ENCODE data around the gene STARD13. TPM values are rescaled to one million over a fixed set of nuclear protein-coding genes. Genes with fewer than 3 reads are reported as not detected.
A peak's percentile ranks its signal among the peaks of the same experiment; 100 is the strongest.

STARD13 gene
- total and polyA plus RNA-seq, 8 donors: 7.8 to 29.4 (median 16.2) TPM

DNA sequence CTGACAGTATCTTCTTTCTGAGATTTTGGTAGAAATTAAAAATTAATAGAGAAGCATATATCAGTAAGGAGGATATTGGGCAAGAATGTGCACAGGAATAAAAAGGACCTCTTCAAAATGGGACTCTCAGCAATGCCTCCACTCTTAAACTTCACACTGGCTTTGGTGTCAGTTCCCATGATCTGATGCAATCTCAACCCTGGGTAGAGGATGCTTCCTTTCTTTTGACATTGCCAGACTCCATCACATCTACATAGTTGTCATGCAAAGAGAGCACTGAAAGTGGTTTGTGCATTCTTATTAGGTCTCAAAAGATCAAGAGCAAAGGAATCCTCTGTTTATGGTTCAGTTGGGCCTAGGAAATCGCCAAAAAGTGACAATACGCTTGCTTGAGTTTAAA, 26.3 kb downstream of the STARD13 start:
- Histone ChIP-seq H3K9me3 (no peaks in the 10 kb centered on the region), H3K36me3 (no peaks in the 10 kb centered on the region), H3K27me3 (no peaks in the 10 kb centered on the region), H3K4me1 (peaks cover 0 to 13% (median 4%) of the 10 kb centered on the region in 3 donors), H3K4me3 (no peak overlapping the region), H3K27ac (peak overlapping the region in 1 of 4 donors; percentile 2)
- ATAC-seq: no peak
- WGBS, 2 donors: 93 to 96% methylated on average over 2 of the region's 2 CpGs
- TF ChIP-seq, protein P1, sequence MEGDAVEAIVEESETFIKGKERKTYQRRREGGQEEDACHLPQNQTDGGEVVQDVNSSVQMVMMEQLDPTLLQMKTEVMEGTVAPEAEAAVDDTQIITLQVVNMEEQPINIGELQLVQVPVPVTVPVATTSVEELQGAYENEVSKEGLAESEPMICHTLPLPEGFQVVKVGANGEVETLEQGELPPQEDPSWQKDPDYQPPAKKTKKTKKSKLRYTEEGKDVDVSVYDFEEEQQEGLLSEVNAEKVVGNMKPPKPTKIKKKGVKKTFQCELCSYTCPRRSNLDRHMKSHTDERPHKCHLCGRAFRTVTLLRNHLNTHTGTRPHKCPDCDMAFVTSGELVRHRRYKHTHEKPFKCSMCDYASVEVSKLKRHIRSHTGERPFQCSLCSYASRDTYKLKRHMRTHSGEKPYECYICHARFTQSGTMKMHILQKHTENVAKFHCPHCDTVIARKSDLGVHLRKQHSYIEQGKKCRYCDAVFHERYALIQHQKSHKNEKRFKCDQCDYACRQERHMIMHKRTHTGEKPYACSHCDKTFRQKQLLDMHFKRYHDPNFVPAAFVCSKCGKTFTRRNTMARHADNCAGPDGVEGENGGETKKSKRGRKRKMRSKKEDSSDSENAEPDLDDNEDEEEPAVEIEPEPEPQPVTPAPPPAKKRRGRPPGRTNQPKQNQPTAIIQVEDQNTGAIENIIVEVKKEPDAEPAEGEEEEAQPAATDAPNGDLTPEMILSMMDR (IDR thresholded peaks at IDR 0.05): no peak
- no peak for FAIRE-seq
- intact Hi-C loops (cut with DNase I): no loop called here
- no peak for DNase-seq

DNA sequence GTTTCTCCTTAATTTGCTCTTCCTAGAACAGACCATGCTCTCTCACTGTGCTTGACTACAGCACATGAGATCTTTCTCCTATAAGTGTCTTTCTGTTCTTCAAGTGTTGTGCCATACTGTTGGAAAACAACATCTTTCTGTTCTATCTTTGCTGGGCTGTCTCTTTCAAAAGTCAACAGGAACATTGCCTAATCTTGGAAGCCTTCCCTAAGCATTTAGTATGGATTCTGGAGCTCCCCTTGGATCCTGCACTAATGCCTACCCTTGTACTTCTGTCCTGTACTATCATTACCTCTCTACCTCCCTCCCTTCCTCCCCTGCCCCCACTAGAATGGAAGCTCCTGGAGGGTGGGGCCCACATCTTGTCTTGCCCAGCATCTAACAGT, 26.8 kb downstream of the STARD13 start:
- DNase-seq (no peak), ATAC-seq (no peak), FAIRE-seq (no peak)
- peak overlapping the region in 1 of 4 donors; percentile 2 for H3K27ac ChIP-seq
- H3K27me3 ChIP-seq: no peaks in the 10 kb centered on the region
- no peak overlapping the region for H3K4me3 ChIP-seq
- no peaks in the 10 kb centered on the region for H3K36me3 ChIP-seq
- peaks cover 0 to 13% (median 4%) of the 10 kb centered on the region in 3 donors for H3K4me1 ChIP-seq
- no peaks in the 10 kb centered on the region for H3K9me3 ChIP-seq
- intact Hi-C loops (cut with DNase I): no loop called here
- TF ChIP-seq, protein P1 (IDR thresholded peaks at IDR 0.05): no peak

DNA sequence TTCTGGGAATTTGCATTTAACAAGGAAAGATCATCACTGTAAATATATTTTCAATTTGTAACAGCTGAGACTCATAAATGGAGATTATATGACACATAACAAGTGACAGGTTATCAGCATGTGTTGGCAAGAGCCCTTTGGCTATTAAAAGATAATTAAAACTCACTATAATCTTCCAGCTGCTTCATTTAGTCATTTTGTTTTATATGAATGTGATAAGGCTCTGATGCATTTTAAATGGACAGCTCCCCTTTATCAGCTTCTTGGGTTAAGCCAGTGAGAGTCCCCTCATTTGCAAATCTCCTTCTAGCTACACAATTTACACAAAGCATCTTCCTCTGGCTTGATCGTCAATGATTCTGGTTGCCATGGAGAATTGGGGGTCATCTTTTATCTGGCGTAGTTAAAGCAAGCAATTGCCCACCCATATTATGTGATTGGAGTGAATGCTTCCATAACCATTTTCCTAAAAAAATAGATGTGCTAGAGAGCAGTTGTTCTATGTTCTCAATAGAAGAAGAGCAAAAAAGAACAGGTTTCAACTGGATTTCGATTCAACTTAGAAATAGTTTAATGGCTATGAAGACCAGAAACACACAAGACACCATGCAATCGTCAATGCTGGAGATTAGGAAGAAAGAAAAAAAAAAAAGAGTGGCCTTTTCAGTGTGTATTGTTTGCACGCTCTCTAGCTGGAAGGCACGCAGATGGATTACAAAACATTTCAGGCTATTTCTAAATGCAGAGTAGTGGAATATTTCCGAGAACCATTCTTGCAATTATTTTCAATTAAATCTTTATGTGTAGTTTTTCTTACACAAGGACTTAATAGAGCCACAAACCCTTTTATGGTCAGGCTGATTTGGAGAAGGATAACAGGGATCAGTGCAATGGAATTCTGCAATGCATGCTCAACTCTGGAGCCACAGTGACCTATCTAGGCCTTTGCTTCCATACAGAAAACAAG, 27.4 kb downstream of the STARD13 start:
- H3K27me3 ChIP-seq: no peaks in the 10 kb centered on the region
- WGBS, 2 donors: 85 to 88% methylated on average over 7 of the region's 7 CpGs
- FAIRE-seq: no peak
- H3K36me3 ChIP-seq: no peaks in the 10 kb centered on the region
- peak in 2 of 4 donors; percentile 20 to 24 for ATAC-seq
- TF ChIP-seq, protein P1 (IDR thresholded peaks at IDR 0.05): no peak
- H3K9me3 ChIP-seq: no peaks in the 10 kb centered on the region
- intact Hi-C loops (cut with DNase I): no loop called here
- peaks cover 0 to 13% (median 4%) of the 10 kb centered on the region in 3 donors for H3K4me1 ChIP-seq
- no peak overlapping the region for H3K4me3 ChIP-seq
- peak overlapping the region in 1 of 4 donors; percentile 2 for H3K27ac ChIP-seq
- DNase-seq: no peak

DNA sequence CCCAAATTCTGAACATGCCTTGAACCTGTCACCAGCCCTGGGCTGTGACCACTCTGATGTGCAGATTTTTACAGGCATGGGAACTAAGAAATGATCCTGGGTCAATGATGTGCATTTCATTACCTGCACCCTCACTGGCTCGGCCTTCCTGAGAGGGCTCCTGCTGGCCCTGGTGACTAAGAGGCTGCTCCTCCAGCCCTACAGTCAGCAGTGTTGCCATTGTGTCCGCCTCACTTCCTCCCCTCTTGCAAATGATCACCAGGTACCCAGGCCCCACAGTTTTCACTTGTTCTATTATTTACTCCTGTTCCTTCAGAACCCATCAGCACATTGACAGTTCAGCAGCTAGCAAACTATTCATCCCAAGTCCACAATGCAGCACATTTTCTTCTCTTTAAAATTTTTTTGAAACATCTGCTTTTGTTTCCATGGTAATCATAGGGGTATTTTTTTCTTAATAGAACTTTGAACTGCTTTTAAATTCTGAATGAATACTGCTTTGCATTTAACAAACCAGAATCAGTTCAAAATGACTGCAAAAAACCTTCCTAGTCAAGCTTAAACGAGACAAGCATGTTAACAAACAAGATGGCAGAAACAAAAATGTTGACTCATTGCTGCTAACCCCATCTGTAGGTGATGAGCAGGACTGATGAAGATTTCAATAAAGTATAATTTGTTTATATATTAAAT, 29.3 kb downstream of the STARD13 start:
- H3K4me1 ChIP-seq: peaks cover 0 to 19% (median 4%) of the 10 kb centered on the region in 3 donors
- TF ChIP-seq, protein P1 (IDR thresholded peaks at IDR 0.05): no peak
- H3K27ac ChIP-seq: no peak overlapping the region
- no peaks in the 10 kb centered on the region for H3K9me3 ChIP-seq
- DNase-seq (no peak), ATAC-seq (no peak), FAIRE-seq (no peak)
- no peak overlapping the region for H3K4me3 ChIP-seq
- no peaks in the 10 kb centered on the region for H3K36me3 ChIP-seq
- 86 to 94% methylated on average over 3 of the region's 3 CpGs for WGBS, 2 donors
- intact Hi-C loops (cut with DNase I): no loop called here
- H3K27me3 ChIP-seq: no peaks in the 10 kb centered on the region
